HEK293 (cell line): ENCODE results near the gene KCNT1.

ENCODE experiments used
- CTCF ChIA-PET: fragments of 350-600 bp; formaldehyde crosslinking; extraction: SDS; loops from one replicate; lab custom pipeline; 2021; ENCODE audit warnings: antibody characterized with exemption; lab: Yijun Ruan, JAX
- POLR2A ChIA-PET: fragments of 300-600 bp; formaldehyde crosslinking; extraction: SDS; loops from one replicate; lab custom pipeline; 2020; ENCODE audit warnings: antibody characterized with exemption, inconsistent platforms; lab: Yijun Ruan, JAX
- H3K27ac ChIP-seq: fragments of 200-500 bp; sonication (Bioruptor generic); 2 replicates; pipeline ENCODE4 v1.5.1; 2014; ENCODE audit warnings: low read depth, low read length, control low read depth, inconsistent platforms; ENCODE audit errors: extremely low read depth
- H3K36me3 ChIP-seq, 2 experiments: fragments of 200-500 bp in 1 of 2; sonication (Bioruptor generic) in 1 of 2; 1 replicate in 1 of 2; 2 replicates in 1 of 2; pipeline ENCODE4 v1.5.1; 2014 to 2017; ENCODE audit warnings: inconsistent platforms in 2 of 2, low read length in 2 of 2; ENCODE audit not compliant: control insufficient read depth in 2 of 2, insufficient read depth in 1 of 2
- H3K4me1 ChIP-seq: fragments of 200-500 bp; sonication (Bioruptor generic); 2 replicates; pipeline ENCODE4 v1.5.1; 2014; ENCODE audit warnings: mild to moderate bottlenecking, low read length, inconsistent platforms; ENCODE audit not compliant: control insufficient read depth, insufficient read depth
- H3K4me3 ChIP-seq: 2 replicates; pipeline ENCODE4 v1.5.1; 2011; ENCODE audit warnings: low read depth, mild to moderate bottlenecking, control low read depth, low read length, moderate library complexity
- H3K9me3 ChIP-seq: fragments of 200-500 bp; sonication (Bioruptor generic); 2 replicates; pipeline ENCODE4 v1.5.1; 2014; ENCODE audit warnings: low read depth, low read length, inconsistent platforms; ENCODE audit not compliant: control insufficient read depth, insufficient read depth
- GLI4 ChIP-seq: fragments of 450-650 bp; formaldehyde crosslinking; IDR thresholded peaks from 2 replicates; pipeline ENCODE4 v1.5.1; 2016; ENCODE audit warnings: missing biosample characterization, missing genetic modification characterization
- PRDM1 ChIP-seq: fragments of 450-650 bp; formaldehyde crosslinking; IDR thresholded peaks from 2 replicates; pipeline ENCODE4; 2016; ENCODE audit warnings: missing biosample characterization, missing genetic modification characterization
- SETDB1 ChIP-seq: IDR thresholded peaks from one replicate; pipeline ENCODE4 v1.6.1; 2017; ENCODE audit warnings: mild to moderate bottlenecking, low read length, moderate library complexity, mixed read lengths; ENCODE audit not compliant: insufficient read length
- YY1 ChIP-seq: fragments of 450-650 bp; formaldehyde crosslinking; IDR thresholded peaks from 2 replicates; pipeline ENCODE4 v1.5.1; 2018; ENCODE audit warnings: missing biosample characterization, missing genetic modification characterization
- ZEB2 ChIP-seq: fragments of 450-650 bp; formaldehyde crosslinking; IDR thresholded peaks from 2 replicates; pipeline ENCODE4 v1.5.1; 2016; ENCODE audit warnings: missing biosample characterization, missing genetic modification characterization
- ZNF114 ChIP-seq: fragments of 450-650 bp; formaldehyde crosslinking; IDR thresholded peaks from 2 replicates; pipeline ENCODE4 v1.5.0; 2017; ENCODE audit warnings: missing biosample characterization, missing genetic modification characterization
- ZNF354C ChIP-seq: fragments of 450-650 bp; formaldehyde crosslinking; IDR thresholded peaks from 2 replicates; pipeline ENCODE4 v1.5.1; 2016; ENCODE audit warnings: missing biosample characterization, missing genetic modification characterization, low read depth, borderline replicate concordance
- ZNF426 ChIP-seq: fragments of 450-650 bp; formaldehyde crosslinking; IDR thresholded peaks from 2 replicates; pipeline ENCODE4 v1.5.1; 2017; ENCODE audit warnings: missing biosample characterization, missing genetic modification characterization, mild to moderate bottlenecking, inconsistent platforms, moderate library complexity
- ZNF558 ChIP-seq: fragments of 450-650 bp; formaldehyde crosslinking; IDR thresholded peaks from 2 replicates; pipeline ENCODE4 v1.5.1; 2016; ENCODE audit warnings: missing biosample characterization, missing genetic modification characterization
- ZNF701 ChIP-seq: fragments of 450-650 bp; formaldehyde crosslinking; IDR thresholded peaks from 2 replicates; pipeline ENCODE4 v1.5.1; 2016; ENCODE audit warnings: missing biosample characterization, missing genetic modification characterization
- ZNF777 ChIP-seq: fragments of 450-650 bp; formaldehyde crosslinking; IDR thresholded peaks from 2 replicates; pipeline ENCODE4 v1.5.1; 2017; ENCODE audit warnings: missing biosample characterization, missing genetic modification characterization, borderline replicate concordance
- ZXDB ChIP-seq: fragments of 450-650 bp; formaldehyde crosslinking; IDR thresholded peaks from 2 replicates; pipeline ENCODE4 v1.5.1; 2016; ENCODE audit warnings: missing biosample characterization, missing genetic modification characterization
- TF ChIP-seq, protein P1 (sequence below): fragments of 450-650 bp; formaldehyde crosslinking; IDR thresholded peaks from 2 replicates; pipeline ENCODE4 v1.5.1; 2016; ENCODE audit warnings: missing biosample characterization, missing genetic modification characterization
- TF ChIP-seq, protein P2 (sequence below): fragments of 450-650 bp; formaldehyde crosslinking; IDR thresholded peaks from 2 replicates; pipeline ENCODE4 v1.5.1; 2016; ENCODE audit warnings: missing biosample characterization, missing genetic modification characterization
- TF ChIP-seq, protein P3 (sequence below): fragments of 450-650 bp; formaldehyde crosslinking; IDR thresholded peaks from 2 replicates; pipeline ENCODE4 v1.5.1; 2017; ENCODE audit warnings: missing biosample characterization, missing genetic modification characterization

KCNT1 gene

DNA sequence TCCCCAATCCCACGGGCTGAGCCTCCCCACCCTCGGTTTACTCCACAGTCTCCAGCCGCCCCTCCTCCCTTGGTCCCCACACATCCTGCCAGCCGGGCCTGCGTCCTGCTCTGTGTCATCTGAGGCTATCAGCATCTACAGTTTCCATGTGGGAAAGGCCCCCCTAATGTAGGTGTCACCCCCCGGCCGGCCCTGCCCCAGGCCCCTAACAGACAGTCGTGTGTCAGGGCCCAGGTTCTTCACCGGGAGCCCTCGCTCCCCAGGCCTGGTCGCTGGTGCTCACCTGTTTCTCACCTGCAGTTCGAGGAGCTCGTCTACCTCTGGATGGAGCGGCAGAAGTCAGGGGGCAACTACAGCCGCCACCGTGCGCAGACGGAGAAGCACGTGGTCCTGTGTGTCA lies 62.7 kb downstream of the KCNT1 start:
- H3K9me3 ChIP-seq = no peaks in the 10 kb centered on the region
- H3K4me1 ChIP-seq = no peaks in the 10 kb centered on the region
- TF ChIP-seq YY1 (tag by site-specific recombination) = no peak
- ChIA-PET CTCF (no interaction called here), POLR2A (no interaction called here)
- no peaks in the 10 kb centered on the region for H3K36me3 ChIP-seq
- H3K27ac ChIP-seq = no peak overlapping the region
- H3K4me3 ChIP-seq = no peak overlapping the region

DNA sequence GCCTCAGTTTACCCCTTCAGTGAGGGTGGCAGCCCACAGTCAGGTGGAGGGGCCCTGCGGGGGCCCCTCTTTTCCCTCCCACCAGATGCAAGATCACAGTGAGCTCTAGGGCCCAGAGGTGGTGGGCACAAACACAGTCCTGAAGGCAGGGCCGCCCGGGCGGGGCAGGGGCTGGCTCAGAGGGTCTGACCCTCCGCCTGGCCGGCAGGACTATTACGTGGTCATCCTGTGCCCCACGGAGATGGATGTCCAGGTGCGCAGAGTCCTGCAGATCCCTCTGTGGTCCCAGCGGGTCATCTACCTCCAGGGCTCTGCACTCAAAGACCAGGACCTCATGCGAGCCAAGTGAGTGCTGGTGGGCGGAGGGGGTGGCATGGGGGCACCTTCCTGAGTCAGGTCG lies 63.4 kb downstream of the KCNT1 start:
- POLR2A ChIA-PET = no interaction called here
- TF ChIP-seq ZNF114 (tag by site-specific recombination) (no peak), PRDM1 (tag by site-specific recombination) (no peak), ZNF701 (no peak), ZXDB (no peak), ZEB2 (tag by site-specific recombination) (no peak), ZNF354C (tag by site-specific recombination) (no peak), ZNF426 (tag by site-specific recombination) (no peak), GLI4 (tag by site-specific recombination) (no peak)
- TF ChIP-seq, protein P1, sequence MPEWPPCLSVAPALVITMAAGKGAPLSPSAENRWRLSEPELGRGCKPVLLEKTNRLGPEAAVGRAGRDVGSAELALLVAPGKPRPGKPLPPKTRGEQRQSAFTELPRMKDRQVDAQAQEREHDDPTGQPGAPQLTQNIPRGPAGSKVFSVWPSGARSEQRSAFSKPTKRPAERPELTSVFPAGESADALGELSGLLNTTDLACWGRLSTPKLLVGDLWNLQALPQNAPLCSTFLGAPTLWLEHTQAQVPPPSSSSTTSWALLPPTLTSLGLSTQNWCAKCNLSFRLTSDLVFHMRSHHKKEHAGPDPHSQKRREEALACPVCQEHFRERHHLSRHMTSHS = no peak
- TF ChIP-seq, protein P2, sequence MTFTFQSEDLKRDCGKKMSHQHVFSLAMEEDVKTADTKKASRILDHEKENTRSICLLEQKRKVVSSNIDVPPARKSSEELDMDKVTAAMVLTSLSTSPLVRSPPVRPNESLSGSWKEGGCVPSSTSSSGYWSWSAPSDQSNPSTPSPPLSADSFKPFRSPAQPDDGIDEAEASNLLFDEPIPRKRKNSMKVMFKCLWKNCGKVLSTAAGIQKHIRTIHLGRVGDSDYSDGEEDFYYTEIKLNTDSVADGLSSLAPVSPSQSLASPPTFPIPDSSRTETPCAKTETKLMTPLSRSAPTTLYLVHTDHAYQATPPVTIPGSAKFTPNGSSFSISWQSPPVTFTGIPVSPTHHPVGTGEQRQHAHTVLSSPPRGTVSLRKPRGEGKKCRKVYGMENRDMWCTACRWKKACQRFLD (tag by site-specific recombination) = no peak
- TF ChIP-seq, protein P3, sequence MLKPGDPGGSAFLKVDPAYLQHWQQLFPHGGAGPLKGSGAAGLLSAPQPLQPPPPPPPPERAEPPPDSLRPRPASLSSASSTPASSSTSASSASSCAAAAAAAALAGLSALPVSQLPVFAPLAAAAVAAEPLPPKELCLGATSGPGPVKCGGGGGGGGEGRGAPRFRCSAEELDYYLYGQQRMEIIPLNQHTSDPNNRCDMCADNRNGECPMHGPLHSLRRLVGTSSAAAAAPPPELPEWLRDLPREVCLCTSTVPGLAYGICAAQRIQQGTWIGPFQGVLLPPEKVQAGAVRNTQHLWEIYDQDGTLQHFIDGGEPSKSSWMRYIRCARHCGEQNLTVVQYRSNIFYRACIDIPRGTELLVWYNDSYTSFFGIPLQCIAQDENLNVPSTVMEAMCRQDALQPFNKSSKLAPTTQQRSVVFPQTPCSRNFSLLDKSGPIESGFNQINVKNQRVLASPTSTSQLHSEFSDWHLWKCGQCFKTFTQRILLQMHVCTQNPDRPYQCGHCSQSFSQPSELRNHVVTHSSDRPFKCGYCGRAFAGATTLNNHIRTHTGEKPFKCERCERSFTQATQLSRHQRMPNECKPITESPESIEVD (tag by site-specific recombination) = no peak
- Histone ChIP-seq H3K27ac (no peak overlapping the region), H3K4me3 (no peak overlapping the region), H3K4me1 (no peaks in the 10 kb centered on the region), H3K36me3 (no peaks in the 10 kb centered on the region), H3K9me3 (no peaks in the 10 kb centered on the region)
- CTCF ChIA-PET = no interaction called here

DNA sequence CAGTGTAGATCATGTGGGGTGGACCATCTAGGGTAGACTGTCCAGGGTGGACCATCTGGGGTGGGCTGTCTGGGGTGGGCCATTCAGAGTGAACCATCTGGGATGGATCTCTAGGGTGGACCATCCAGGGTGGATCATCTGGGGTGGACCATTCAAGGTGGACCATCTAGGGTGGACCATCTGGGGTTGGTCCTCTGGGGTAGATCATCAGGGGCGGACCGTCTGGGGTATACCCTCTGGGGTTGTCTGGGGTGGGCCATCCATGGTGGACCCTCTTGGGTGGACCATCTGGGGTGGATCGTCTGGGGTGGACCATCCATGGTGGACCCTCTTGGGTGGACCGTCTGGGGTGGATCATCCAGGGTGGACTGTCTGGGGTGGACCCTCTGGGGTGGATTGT lies 64.3 kb downstream of the KCNT1 start:
- POLR2A ChIA-PET = no interaction called here
- no peak overlapping the region for H3K27ac ChIP-seq
- CTCF ChIA-PET = no interaction called here

DNA sequence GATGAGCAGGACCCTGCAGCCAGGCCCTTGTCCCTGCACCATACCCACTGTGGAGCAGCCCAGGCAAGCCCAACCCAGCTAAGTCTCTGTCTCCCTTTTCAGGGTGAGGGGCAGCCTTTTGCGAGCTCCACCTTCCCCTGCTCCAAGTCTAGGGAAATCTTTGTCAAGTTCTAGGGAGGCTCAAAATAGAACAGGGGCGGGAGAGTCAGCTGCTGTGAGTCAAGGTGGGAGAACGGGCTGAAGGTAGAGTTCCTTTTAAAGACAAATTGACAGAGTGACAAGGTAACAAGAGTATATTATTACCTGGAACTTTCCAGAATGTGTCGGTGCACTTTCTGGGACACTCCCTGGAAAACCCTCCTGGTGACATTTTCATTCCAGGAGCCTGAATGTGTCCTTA lies 64.7 kb downstream of the KCNT1 start:
- H3K9me3 ChIP-seq = no peaks in the 10 kb centered on the region
- no peak for TF ChIP-seq ZNF777
- TF ChIP-seq, all 188 proteins: peak for 0
- CTCF ChIA-PET = interaction anchor here (1.1 kb wide), 1 partner anchor 10 kb away, joined by 3 read pairs; no protein-coding TSS in a partner anchor
- Histone ChIP-seq H3K4me3 (no peak overlapping the region), H3K27ac (no peak overlapping the region), H3K36me3 (no peaks in the 10 kb centered on the region), H3K4me1 (no peaks in the 10 kb centered on the region)
- POLR2A ChIA-PET = no interaction called here

More for the DNA sequence above, 64.3 kb downstream of the KCNT1 start:
- H3K4me3 ChIP-seq = no peak overlapping the region
- no peaks in the 10 kb centered on the region for H3K36me3 ChIP-seq
- peak; percentile 65 for TF ChIP-seq SETDB1
- TF ChIP-seq ZNF558 (tag by site-specific recombination) = no peak
- H3K4me1 ChIP-seq = no peaks in the 10 kb centered on the region
- no peaks in the 10 kb centered on the region for H3K9me3 ChIP-seq
